ENCODE data around the gene TMEM98.

The TMEM98 gene

DNA sequence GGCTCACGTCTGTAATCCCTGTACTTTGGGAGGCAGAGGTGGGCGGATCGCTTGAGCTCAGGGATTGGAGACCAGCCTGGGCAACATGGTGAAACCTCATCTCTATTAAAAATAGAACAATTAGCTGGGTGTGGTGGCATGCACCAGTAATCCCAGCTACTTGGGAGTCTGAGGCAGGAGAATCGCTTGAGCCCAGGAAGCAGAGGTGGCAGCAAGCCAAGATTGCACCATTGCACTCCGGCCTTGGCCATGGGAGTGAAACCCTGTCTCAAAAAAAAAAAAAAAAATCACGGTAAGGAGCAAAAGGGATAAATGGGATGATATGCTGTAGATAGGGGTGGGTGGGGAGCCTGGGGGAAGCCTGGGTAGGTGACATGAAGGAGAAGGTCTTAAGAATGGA, 20.4 kb upstream of the TMEM98 start:
- TF ChIP-seq, protein P1, sequence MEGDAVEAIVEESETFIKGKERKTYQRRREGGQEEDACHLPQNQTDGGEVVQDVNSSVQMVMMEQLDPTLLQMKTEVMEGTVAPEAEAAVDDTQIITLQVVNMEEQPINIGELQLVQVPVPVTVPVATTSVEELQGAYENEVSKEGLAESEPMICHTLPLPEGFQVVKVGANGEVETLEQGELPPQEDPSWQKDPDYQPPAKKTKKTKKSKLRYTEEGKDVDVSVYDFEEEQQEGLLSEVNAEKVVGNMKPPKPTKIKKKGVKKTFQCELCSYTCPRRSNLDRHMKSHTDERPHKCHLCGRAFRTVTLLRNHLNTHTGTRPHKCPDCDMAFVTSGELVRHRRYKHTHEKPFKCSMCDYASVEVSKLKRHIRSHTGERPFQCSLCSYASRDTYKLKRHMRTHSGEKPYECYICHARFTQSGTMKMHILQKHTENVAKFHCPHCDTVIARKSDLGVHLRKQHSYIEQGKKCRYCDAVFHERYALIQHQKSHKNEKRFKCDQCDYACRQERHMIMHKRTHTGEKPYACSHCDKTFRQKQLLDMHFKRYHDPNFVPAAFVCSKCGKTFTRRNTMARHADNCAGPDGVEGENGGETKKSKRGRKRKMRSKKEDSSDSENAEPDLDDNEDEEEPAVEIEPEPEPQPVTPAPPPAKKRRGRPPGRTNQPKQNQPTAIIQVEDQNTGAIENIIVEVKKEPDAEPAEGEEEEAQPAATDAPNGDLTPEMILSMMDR (IDR thresholded peaks at IDR 0.05; ENCODE audit: borderline replicate concordance, control extremely low read depth, extremely low read depth, insufficient read depth, missing control alignments), result no peak
- no peak for DNase-seq (ENCODE audit: low spot score)
- in situ Hi-C loops (cut with MboI; ENCODE audit: low sequenced_read_pairs, unreplicated experiment), result loop anchor here (25.0 kb wide), 1 partner anchor 445 kb away; no protein-coding TSS in a partner anchor

DNA sequence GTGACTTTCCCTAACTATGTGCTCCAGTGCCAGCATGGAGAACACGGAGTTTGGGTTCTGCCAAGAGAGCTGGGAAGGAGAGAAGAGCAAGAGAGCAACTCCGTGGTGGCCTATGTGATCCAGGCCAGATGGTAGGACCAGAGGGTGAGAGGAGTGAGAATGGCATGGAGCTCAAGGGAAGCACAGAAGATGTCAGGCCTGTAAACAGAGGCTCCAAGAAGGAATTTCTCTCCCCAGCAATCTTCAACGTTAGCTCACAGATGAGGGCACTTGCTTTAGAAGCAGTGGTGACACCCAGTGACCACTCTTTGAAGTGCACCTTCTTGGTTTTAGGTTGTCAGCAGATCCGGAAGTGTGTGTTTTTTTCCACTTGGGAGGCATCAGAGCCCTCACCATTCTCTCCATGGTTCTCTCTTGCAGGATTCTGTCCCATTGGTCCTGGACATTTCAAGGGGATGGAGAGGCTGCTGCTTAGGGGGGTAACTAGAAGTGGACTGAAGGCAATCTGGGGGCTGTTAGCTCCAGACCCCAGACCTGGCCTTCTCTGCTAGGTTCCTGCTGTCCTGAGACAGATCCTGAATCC, 18.1 kb upstream of the TMEM98 start:
- in situ Hi-C loops (cut with MboI; ENCODE audit: low sequenced_read_pairs, unreplicated experiment), result loop anchor here (10.0 to 25.0 kb wide), 2 partner anchors 255 to 448 kb away; no protein-coding TSS in a partner anchor
- TF ChIP-seq, protein P1 (IDR thresholded peaks at IDR 0.05; ENCODE audit: borderline replicate concordance, control extremely low read depth, extremely low read depth, insufficient read depth, missing control alignments), result peak; percentile 63
- peak; percentile 81 for DNase-seq (ENCODE audit: low spot score)

GRCh38 chr17:32910769-32911168, 17.2 kb upstream of the TMEM98 start:
- TF ChIP-seq, protein P1 (IDR thresholded peaks at IDR 0.05; ENCODE audit: borderline replicate concordance, control extremely low read depth, extremely low read depth, insufficient read depth, missing control alignments), result no peak
- DNase-seq (ENCODE audit: low spot score), result no peak
- in situ Hi-C loops (cut with MboI; ENCODE audit: low sequenced_read_pairs, unreplicated experiment), result loop anchor here (10.0 to 25.0 kb wide), 2 partner anchors 256 to 448 kb away; no protein-coding TSS in a partner anchor

DNA sequence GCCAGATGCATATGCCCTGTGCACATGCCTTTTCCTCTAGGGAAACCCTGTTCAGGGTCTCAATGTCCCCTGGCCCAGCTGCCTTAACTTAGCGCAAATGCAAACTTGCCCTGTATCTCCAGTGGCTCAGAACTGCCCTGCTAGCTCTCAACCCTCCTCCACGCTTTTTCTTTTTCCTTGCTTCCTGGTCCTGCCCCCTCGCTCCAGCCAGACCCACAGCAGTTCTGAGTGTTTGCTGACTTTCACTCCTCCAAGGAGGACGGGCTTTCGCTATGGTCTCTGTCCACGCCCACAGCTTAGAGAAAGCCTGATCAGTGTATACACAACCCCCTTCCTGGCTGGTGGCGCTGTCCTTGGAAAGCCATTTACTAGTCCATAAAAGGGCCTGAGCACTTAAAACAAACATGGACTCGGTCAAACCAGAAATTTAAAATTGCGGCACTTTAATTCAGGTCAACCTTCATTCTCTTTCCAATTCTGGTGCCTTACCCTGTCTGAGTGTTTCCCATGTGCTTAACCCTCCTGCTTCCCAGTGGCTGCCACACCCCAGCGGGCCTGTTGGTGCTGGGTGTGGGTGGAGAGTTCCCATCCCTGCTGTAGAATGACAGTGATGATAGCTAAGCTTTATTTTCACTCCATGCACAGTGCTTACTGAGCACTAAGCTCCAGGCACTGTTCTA, 15.6 kb upstream of the TMEM98 start:
- TF ChIP-seq, protein P1 (IDR thresholded peaks at IDR 0.05; ENCODE audit: borderline replicate concordance, control extremely low read depth, extremely low read depth, insufficient read depth, missing control alignments), result no peak
- no peak for DNase-seq (ENCODE audit: low spot score)
- in situ Hi-C loops (cut with MboI; ENCODE audit: low sequenced_read_pairs, unreplicated experiment), result loop anchor here (10.0 to 25.0 kb wide), 2 partner anchors 258 to 450 kb away; no protein-coding TSS in a partner anchor

DNA sequence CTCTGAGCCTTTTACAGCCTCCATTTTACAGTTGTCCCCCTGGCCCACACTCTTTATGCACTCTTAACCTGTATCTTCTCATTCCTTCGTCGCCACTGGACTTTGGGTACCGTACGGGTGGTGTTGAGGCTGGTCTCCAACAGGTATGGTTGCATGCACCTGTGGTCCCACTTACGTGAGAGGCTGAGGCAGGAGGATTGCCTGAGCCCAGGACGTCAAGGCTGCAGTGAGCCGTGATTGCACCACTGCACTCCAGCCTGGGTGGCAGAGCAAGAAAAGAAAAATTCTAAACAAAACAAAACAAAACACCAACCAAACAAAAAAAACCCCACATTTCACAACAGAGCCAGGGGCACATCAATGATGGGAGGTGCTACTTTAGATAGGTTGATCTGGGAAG, 14.4 kb upstream of the TMEM98 start:
- no peak for DNase-seq (ENCODE audit: low spot score)
- in situ Hi-C loops (cut with MboI; ENCODE audit: low sequenced_read_pairs, unreplicated experiment), result loop anchor here (10.0 to 25.0 kb wide), 2 partner anchors 259 to 451 kb away; no protein-coding TSS in a partner anchor
- TF ChIP-seq, protein P1 (IDR thresholded peaks at IDR 0.05; ENCODE audit: borderline replicate concordance, control extremely low read depth, extremely low read depth, insufficient read depth, missing control alignments), result no peak

DNA sequence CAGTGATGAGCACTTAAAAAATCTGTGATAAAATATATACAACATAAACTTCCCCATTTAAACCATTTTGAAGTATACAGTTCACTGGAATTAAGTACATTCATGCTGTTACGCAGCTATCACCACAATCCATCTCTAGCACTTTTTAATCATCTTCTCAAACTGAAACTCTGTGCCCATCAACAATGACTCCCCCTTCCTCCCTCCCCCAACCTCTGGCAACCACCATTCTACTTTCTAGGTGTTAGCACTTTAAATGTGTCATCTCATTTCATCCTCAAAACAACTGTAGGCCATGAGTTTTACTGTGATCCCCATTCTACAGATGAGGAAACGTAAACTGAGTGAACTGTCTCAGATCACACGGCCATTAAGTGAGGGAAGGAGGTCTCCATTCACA, 13.8 kb upstream of the TMEM98 start:
- TF ChIP-seq, protein P1 (IDR thresholded peaks at IDR 0.05; ENCODE audit: borderline replicate concordance, control extremely low read depth, extremely low read depth, insufficient read depth, missing control alignments), result no peak
- in situ Hi-C loops (cut with MboI; ENCODE audit: low sequenced_read_pairs, unreplicated experiment), result loop anchor here (10.0 to 25.0 kb wide), 2 partner anchors 259 to 452 kb away; no protein-coding TSS in a partner anchor

More for the DNA sequence above, 13.8 kb upstream of the TMEM98 start:
- DNase-seq (ENCODE audit: low spot score), result no peak

All from GM13976 (cell line).